ENCODE data around the gene ALKBH2. TPM values are rescaled to one million over a fixed set of nuclear protein-coding genes. Genes with fewer than 3 reads are reported as not detected.

ALKBH2 gene
- total and polyA plus RNA-seq, 12 donors = 4.2 to 43.6 (median 16.7) TPM

GRCh38 chr12:109113661-109114321 lies 20.5 kb upstream of the ALKBH2 start:
- WGBS, 4 donors = 49 to 69% (median 56%) methylated on average over 5 of the region's 5 CpGs
- no peaks in the 10 kb centered on the region for H3K9me3 ChIP-seq (replicated peaks in 1 of 3)
- H3K27ac ChIP-seq = peak overlapping the region; percentile 9 to 94 (median 86)
- H3K27me3 ChIP-seq = no peaks in the 10 kb centered on the region
- H3K4me3 ChIP-seq = no peak overlapping the region
- H3K36me3 ChIP-seq (replicated peaks in 1 of 2) = peaks cover 0 to under 1% of the 10 kb centered on the region in 2 donors
- peak in 1 of 7 donors; percentile 37 for DNase-seq
- intact Hi-C loops (cut with DNase I) = loop anchor here in 1 of 2 donors (10.0 kb wide), 1 partner anchor 51 kb away; no protein-coding TSS in a partner anchor
- TF ChIP-seq POLR2A (IDR thresholded peaks at IDR 0.05) (no peak), CTCF (IDR thresholded peaks at IDR 0.05) (no peak)
- peaks cover 70 to 80% of the 10 kb centered on the region in 2 donors for H3K4me1 ChIP-seq (replicated peaks in 1 of 2)

GRCh38 chr12:109112720-109113465 lies 19.6 kb upstream of the ALKBH2 start:
- intact Hi-C loops (cut with DNase I) = loop anchor here in 1 of 2 donors (10.0 kb wide), 1 partner anchor 52 kb away; no protein-coding TSS in a partner anchor
- Histone ChIP-seq H3K9me3 (replicated peaks in 1 of 3) (no peaks in the 10 kb centered on the region), H3K4me1 (replicated peaks in 1 of 2) (peaks cover 63 to 71% of the 10 kb centered on the region in 2 donors), H3K27ac (peak overlapping the region; percentile 9 to 94 (median 86)), H3K27me3 (no peaks in the 10 kb centered on the region), H3K36me3 (replicated peaks in 1 of 2) (peaks cover 0 to 10% of the 10 kb centered on the region in 2 donors), H3K4me3 (no peak overlapping the region)
- no peak for DNase-seq
- WGBS, 4 donors = 80 to 81% (median 80%) methylated on average over 11 of the region's 11 CpGs
- TF ChIP-seq CTCF (IDR thresholded peaks at IDR 0.05) = no peak
- no peak for TF ChIP-seq POLR2A (IDR thresholded peaks at IDR 0.05)

- peaks cover 0 to 26% of the 10 kb centered on the region in 2 donors for H3K36me3 ChIP-seq (replicated peaks in 1 of 2)
- peak; percentile 94 to 98 (median 95) for DNase-seq
- no peaks in the 10 kb centered on the region for H3K9me3 ChIP-seq (replicated peaks in 1 of 3)
- H3K4me3 ChIP-seq = peak overlapping the region in 3 of 4 donors; percentile 23 to 70 (median 54)
- TF ChIP-seq CTCF (IDR thresholded peaks at IDR 0.05) = no peak
- TF ChIP-seq POLR2A (IDR thresholded peaks at IDR 0.05) = peak; percentile 75 to 83
- H3K27me3 ChIP-seq = no peaks in the 10 kb centered on the region
- H3K27ac ChIP-seq = peak overlapping the region; percentile 86 to 99 (median 90)
- 0 to 12% (median 8%) methylated on average over 9 to 28 of the region's 28 CpGs for WGBS, 4 donors
- peaks cover 50 to 52% of the 10 kb centered on the region in 2 donors for H3K4me1 ChIP-seq (replicated peaks in 1 of 2)
- intact Hi-C loops (cut with DNase I) = loop anchor here in 1 of 2 donors (10.0 kb wide), 1 partner anchor 54 kb away; no protein-coding TSS in a partner anchor
These were observed 17.8 kb upstream of the ALKBH2 start for GRCh38 chr12:109110988-109111495.

All from adrenal gland (tissue), 12 donors.